ENCODE results near the gene FRAT2.

GRCh38 chr10:97335188-97335619 lies 675 bp upstream of the FRAT2 start:
- TF ChIP-seq RFX5 (IDR thresholded peaks at IDR 0.05; ENCODE audit: low read depth, low read length) (no peak), CTCF (conservative IDR thresholded peaks at IDR 0.05; ENCODE audit: low read depth, low read length) (no peak), MXI1 (IDR thresholded peaks at IDR 0.05; ENCODE audit: borderline replicate concordance, low read depth, low read length) (no peak), RAD21 (IDR thresholded peaks at IDR 0.05; ENCODE audit: low read length) (no peak), MAZ (IDR thresholded peaks at IDR 0.05; ENCODE audit: borderline replicate concordance, low read depth, low read length) (no peak), SMC3 (IDR thresholded peaks at IDR 0.05; ENCODE audit: low read depth, low read length) (no peak), CEBPB (IDR thresholded peaks at IDR 0.05; ENCODE audit: low read depth, low read length) (no peak), POLR2A (IDR thresholded peaks at IDR 0.05; ENCODE audit: low read depth, low read length) (no peak)
- TF ChIP-seq, protein P1, sequence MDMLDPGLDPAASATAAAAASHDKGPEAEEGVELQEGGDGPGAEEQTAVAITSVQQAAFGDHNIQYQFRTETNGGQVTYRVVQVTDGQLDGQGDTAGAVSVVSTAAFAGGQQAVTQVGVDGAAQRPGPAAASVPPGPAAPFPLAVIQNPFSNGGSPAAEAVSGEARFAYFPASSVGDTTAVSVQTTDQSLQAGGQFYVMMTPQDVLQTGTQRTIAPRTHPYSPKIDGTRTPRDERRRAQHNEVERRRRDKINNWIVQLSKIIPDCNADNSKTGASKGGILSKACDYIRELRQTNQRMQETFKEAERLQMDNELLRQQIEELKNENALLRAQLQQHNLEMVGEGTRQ (IDR thresholded peaks at IDR 0.05; ENCODE audit: low read depth, low read length), result no peak
